Left ventricle myocardium superior (tissue), 1 donor: Measurements from ENCODE around the gene TSPAN9. TPM values are rescaled to one million over a fixed set of nuclear protein-coding genes. Genes with fewer than 3 reads are reported as not detected.
A peak's percentile ranks its signal among the peaks of the same experiment; 100 is the strongest.

Experiments used
- ATAC-seq: fragments of 200-7000 bp; cut with Tn5 transposase; one replicate; pipeline ENCODE4 v1.9.1; 2020; ENCODE audit warnings: mild to moderate bottlenecking, moderate library complexity
- DNase-seq: peaks from one replicate; pipeline ENCODE4 v3.0.0-alpha.2; 2020
- intact Hi-C: fragments of 100-400 bp; cut with micrococcal nuclease; formaldehyde crosslinking; loops from one replicate; pipeline ENCODE4 v1.11.0; 2022
- total RNA-seq: library from RNA; stranded (reverse); fragmentation: NEBNext Ultra II Directional; extraction: Animal tissue kit (Norgen Biotek cat#: 25700); gene quantifications from one replicate; pipeline ENCODE4 v1.2.1, GENCODE V29; 2021
- donor health status: DM: no; HTN: yes; CAD: no; lungs with severe emphysema.

TSPAN9 gene
- total RNA-seq, 1 donor from 2014 or later, result 159 TPM

DNA sequence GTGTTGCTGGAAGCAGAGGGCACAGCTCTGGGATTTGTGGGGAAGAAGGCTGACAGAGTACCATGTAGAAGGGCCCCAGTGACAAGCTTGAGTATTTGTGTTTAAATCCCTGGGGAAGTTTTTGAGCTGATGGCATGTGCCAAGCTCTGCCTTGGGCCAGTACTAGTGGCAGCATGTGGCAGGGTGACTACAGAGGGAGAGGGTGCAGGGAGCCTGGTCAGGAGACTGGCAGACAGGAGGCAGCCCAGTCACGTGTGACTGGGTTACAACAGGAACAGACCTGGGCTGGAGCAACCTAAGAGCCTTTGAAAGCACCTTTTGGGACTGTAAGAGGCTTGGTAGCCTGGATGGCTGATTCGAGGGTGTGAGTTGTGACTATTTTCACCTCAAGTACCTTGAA is 112.1 kb downstream of the TSPAN9 start:
- DNase-seq (peak; percentile 47), ATAC-seq (peak; percentile 13)
- intact Hi-C loops, result no loop called here

DNA sequence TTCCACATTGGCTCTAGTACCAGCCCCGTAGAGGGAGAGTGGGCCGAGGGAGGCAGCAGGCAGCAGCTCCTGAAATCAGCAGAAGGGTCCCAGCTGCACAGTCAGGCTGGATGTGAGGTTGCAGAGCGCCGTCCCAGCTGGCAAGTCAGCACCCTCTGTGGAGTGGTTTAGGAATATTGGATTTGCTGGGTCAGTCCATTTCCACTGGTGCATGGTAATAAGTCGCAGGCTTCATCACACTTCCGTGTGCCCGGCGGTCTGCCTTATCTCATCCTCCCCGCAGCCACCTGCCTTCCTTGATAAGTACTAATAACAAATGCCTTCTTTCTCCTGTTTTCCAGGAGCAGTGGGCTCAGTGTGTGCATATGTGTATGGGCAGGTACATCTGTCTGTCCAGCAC is 112.9 kb downstream of the TSPAN9 start:
- no peak for ATAC-seq
- intact Hi-C loops, result no loop called here
- no peak for DNase-seq

- no peak for DNase-seq
- intact Hi-C loops, result no loop called here
Observed at GRCh38 chr12:3191450-3191849, 114.3 kb downstream of the TSPAN9 start.

DNA sequence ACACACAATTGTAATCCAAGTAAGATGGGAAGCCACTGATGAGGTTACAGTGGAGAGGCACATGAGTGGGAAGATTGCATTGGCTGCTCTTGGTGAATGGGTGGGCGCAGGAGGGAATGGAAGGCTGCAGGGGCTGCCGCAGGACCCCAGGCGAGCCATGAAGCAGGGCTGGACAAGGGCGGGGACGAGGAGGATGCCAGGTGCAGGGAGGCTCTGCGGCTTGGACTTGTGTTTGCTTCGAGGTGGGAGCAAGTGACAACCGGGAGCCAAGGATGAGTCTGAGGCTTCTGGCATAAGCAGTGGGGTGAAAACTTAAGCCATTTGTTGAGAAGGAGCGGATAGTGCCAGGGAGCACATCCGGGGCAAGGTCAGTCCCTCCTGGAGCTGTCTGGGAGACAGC is 115.0 kb downstream of the TSPAN9 start:
- no peak for DNase-seq
- intact Hi-C loops, result no loop called here
- no peak for ATAC-seq

More at GRCh38 chr12:3191450-3191849, 114.3 kb downstream of the TSPAN9 start:
- no peak for ATAC-seq

DNA sequence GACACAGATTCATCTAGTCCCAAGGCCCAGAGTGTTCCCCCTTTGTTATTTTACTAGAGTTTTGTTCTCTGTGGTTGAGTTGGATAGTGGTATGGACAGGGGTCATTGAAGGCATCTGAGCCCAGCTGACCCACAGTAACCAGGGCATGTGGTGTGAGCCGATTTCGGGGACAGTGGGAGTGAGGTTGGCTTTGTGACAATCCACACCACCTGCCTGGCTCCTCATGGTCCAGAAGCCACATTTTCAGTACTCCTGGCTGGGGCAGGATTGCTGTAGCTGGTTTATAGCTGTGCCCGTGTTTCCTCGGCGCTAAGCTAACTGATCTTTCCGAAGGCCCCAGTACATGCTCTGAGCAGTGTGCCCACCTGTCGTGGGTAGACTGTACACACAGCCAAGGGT is 116.0 kb downstream of the TSPAN9 start:
- ATAC-seq (no peak), DNase-seq (no peak)
- intact Hi-C loops, result no loop called here

DNA sequence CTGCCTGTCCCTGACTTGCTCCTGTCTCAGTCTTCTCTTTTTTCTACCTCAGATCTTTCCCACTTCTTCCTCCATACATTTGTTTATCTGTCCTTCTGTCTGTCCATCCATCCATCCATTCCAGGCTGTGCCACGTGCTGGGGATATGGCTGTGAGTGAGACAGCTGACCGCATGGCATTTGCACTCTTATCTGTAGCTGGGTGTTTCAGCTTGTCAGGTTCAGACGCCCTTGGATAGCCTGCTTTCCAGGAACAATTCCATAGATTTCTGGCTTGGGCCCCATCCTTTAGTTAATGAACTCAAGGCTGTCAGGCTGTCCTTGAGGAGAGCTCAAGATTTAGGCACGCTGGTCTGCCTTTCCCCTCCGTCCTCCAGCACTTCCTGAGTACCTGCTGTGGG is 116.6 kb downstream of the TSPAN9 start:
- ATAC-seq, result peak; percentile 67
- intact Hi-C loops, result no loop called here
- no peak for DNase-seq

- ATAC-seq, result no peak
Observed at GRCh38 chr12:3195337-3195736, 118.2 kb downstream of the TSPAN9 start.

DNA sequence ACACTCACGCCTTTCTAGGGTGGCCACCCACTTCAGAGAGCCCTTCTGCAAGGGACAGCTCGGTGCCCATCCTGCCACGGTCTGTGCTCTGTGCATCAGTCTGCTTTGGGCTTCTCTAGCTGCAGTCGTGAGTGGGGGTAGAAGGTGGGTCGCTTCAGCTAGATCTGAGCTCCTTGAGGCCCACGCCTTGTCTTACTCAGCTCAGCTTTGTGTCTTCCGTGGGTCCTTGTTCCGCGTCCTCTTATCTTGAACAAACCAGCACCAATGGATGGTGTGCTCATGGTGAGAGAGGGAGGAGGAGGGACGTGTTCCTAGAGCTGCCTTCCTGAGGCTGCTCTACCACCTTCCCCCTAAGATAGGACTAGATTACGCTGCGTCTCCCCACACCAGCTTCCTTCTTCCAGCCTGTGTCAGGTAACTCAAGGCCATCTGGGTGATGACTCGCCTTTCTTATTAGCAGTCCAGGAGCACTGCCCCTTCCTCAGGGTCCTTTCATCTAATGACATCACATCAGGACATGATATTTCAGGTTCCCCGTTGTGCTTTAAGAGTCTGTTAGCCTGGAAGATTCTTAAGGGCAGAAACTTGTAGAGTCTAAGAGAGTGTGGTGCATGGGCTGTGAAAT is 118.8 kb downstream of the TSPAN9 start:
- DNase-seq (no peak), ATAC-seq (no peak)
- intact Hi-C loops, result no loop called here

More at GRCh38 chr12:3195337-3195736, 118.2 kb downstream of the TSPAN9 start:
- intact Hi-C loops, result no loop called here
- no peak for DNase-seq

DNA sequence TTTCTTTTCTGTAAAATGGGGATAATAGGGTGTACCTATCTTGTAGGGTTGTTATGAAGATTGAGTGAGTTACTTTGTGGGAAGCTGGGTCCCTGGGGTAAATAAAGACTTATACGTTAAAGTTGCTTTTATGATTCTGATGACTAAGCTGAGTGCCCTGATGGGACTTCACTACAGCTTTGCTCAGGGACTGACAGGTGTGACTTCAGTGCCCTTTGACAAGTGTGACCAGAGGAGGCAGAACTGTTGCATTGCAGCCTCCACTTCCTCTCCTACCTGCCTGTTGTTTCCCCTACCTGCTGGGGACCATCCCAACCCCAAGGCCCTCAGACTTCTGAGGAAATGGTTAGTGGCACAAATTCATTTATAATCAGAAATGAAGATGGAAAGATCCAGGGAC is 119.3 kb downstream of the TSPAN9 start:
- ATAC-seq (no peak), DNase-seq (no peak)
- intact Hi-C loops, result no loop called here

DNA sequence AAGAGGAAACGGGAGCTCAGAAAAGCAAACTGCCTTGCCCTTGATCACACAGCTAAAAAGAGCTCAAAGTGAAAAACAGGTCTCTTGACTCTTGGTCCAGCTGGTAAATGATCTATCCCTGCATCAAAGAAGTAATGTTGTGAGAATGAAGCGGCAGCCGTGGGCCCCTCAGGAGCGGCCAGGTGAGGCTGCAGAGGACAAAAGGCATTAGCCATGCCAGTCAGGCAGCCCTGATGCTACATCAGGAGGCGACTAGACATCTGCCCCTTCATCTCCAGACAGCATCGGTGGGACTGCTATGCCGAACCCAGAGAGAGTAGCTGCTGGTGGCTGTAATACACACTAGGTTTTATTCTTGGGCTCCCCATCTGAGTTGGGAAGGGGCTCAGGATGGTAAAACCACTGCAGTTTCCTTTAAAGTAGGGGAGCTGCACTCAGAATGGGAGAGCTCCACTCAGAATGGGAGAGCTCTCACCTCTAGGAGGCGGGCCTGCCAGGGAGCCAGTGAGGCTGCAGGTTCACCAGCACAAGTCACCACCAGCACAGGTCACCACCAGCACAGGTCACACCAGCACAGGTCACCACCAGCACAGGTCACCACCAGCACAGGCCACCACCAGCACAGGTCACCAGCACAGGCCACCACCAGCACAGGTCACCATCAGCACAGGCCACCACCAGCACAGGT is 120.1 kb downstream of the TSPAN9 start:
- no peak for ATAC-seq
- no peak for DNase-seq
- intact Hi-C loops, result no loop called here

DNA sequence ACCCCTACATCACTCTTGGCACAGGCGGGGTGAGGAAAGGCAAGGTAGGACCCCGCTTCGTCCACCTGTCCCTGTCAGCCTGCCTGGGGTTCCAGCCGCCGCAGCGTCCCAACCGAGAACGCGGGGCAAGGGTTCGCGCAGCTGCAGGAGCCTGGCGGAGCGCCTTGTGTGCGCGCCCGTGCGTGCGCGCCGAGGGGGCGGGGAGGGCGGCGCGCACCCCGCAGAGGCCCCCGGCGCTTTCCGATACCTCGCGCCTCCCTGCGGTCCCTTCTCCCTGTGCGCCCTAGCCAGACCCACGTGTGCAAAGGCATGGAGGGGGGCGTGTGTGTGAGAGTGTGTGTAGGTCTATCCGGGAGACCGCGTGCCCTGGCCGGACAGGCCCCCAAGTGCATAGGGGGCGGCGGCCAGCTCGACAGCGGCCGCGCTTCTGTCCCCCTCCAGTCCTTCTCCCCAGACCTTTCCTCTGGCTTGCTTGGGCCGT is 122.4 kb downstream of the TSPAN9 start:
- ATAC-seq (peak; percentile 53), DNase-seq (peak; percentile 51)
- intact Hi-C loops, result loop anchor here (10.0 kb wide), 2 partner anchors 55 kb away; no protein-coding TSS in a partner anchor

- intact Hi-C loops, result loop anchor here (10.0 kb wide), 2 partner anchors 55 kb away; no protein-coding TSS in a partner anchor
- ATAC-seq (peak; percentile 62), DNase-seq (peak; percentile 75)
Observed at GRCh38 chr12:3200032-3200617, 122.9 kb downstream of the TSPAN9 start.

GRCh38 chr12:3200814-3201233 is 123.6 kb downstream of the TSPAN9 start:
- intact Hi-C loops, result loop anchor here (10.0 kb wide), 2 partner anchors 54 to 56 kb away; no protein-coding TSS in a partner anchor
- no peak for DNase-seq
- peak; percentile 1 for ATAC-seq

GRCh38 chr12:3201339-3202051 is 124.3 kb downstream of the TSPAN9 start:
- peak; percentile 32 for ATAC-seq
- intact Hi-C loops, result loop anchor here (10.0 kb wide), 2 partner anchors 53 to 57 kb away; no protein-coding TSS in a partner anchor
- peak; percentile 65 for DNase-seq

DNA sequence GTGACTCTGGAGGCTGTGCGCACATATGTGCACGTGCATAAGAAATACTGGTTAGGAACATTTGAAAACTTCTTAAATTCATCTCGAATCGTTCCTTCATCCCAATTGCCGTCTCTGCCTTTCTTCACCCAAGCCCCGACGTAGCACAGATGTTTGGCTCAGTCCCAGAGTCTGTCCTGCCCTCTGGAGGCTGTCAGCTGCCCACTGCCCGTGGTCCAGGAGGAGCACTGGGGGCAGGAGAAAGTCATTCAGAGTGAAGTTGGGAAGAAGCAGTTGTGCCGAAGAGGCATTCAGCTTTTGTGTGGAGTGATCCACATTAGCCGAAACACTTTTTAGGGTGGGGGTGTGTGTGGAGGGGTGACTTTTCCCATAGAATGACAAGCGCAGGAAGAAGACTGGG is 124.9 kb downstream of the TSPAN9 start:
- intact Hi-C loops, result loop anchor here (10.0 kb wide), 2 partner anchors 53 to 57 kb away; no protein-coding TSS in a partner anchor
- no peak for DNase-seq
- ATAC-seq, result peak; percentile 10

GRCh38 chr12:3202734-3203446 is 125.7 kb downstream of the TSPAN9 start:
- ATAC-seq, result peak; percentile 39
- intact Hi-C loops, result loop anchor here (10.0 kb wide), 2 partner anchors 52 to 58 kb away; no protein-coding TSS in a partner anchor
- peak; percentile 69 for DNase-seq

DNA sequence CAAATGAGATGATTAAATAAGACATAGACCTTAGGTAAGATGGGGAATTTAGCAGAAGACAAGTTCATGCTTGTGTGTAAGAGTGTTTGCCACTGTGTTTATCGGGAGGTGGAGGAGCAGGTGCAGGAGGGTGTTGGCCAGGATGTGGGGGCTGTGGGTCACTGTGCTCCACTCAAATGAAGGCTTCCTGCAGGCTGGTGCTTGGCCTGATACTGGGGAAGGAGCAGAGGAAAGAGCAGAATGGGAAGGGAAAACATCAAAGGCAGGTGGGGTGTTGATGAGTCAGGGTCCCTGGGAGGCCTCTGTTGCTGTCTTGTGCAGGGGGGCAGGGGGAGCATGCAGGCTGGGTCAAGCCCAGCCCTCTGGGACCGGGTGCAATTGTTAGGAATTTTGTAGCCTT is 126.5 kb downstream of the TSPAN9 start:
- intact Hi-C loops, result loop anchor here (10.0 kb wide), 2 partner anchors 51 to 59 kb away; no protein-coding TSS in a partner anchor
- ATAC-seq, result no peak
- no peak for DNase-seq

DNA sequence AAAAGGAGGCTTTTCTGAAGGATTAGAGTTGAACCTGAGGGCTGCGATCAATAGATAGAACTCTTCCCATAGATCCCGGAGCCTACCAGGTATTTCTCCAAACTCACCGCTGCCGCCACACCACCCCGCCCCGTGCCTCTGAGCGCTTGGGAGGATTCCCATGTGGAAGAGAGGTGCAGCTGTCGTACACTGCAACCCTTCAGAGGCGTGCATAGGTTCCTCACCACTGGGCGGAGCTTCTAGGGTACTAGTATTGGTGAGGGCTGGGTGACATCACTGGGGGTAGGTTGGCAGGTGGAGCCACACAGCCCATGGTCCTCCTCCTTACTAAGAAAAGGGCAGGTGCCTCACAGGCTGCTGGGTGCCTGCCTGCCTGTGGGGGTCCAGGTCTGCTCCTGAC is 127.0 kb downstream of the TSPAN9 start:
- intact Hi-C loops, result loop anchor here (10.0 kb wide), 2 partner anchors 51 to 59 kb away; no protein-coding TSS in a partner anchor
- DNase-seq (no peak), ATAC-seq (no peak)
